Muscle of back (tissue), 11 donors: ENCODE measurements around the gene MCRIP2. TPM values are rescaled to one million over a fixed set of nuclear protein-coding genes. Genes with fewer than 3 reads are reported as not detected.

Source experiments
- DNase-seq, 3 donors: peaks; one replicate each; pipeline versions ENCODE4 v3.0.0 to v3.0.0-alpha.2; 2013
- polyA plus RNA-seq, 10 donors: library from polyadenylated mRNA; unstranded; fragments of 120-200 nt; gene quantifications; one replicate each; pipeline ENCODE4 v1.2.1, GENCODE V29; 2013; ENCODE audit not compliant: insufficient read length in 10 of 10

MCRIP2 gene
- polyA plus RNA-seq, 10 donors, result 8.0 to 12.5 (median 9.8) TPM

DNA sequence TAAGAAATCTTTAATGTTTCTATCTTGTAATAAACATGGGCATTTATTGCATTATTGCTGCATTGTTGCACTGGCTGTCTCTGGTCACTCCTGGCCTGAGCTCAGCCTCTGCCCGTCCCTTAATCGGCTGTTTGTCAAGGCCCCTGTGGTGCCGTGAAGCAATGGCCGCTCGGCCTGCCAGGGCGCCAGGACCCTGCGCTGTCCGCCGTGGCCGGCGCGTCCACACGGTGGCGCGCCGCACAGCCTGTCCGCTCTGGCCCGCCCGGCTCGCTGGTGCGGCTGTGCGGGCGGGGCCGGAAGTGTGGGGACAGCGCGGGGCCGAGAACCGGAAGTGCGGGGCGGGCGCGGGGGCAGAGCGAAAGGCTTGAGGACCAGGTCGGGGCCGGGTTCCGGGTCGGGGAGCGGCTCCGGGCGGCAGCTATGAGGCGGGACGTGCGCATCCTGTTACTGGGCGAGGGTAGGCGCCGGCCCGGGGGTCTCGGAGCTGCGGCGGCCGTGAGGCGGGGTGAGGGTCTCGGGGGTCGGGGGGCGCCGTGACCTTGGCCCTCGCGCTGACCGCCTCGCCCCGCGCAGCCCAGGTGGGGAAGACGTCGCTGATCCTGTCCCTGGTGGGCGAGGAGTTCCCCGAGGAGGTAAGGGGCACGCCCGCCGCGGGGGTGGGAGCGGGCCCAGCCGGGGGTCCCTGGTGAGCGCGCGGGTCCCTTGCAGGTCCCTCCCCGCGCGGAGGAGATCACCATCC lies 26.3 kb downstream of the MCRIP2 start, which contains the start of gene RHOT2:
Gene RHOT2 (plus strand): TSS at position 353 of the 739 bp plus-strand sequence. CDS start 68 bp downstream, at position 421.
- DNase-seq, result peak; percentile 90 to 96 (median 92)

DNA sequence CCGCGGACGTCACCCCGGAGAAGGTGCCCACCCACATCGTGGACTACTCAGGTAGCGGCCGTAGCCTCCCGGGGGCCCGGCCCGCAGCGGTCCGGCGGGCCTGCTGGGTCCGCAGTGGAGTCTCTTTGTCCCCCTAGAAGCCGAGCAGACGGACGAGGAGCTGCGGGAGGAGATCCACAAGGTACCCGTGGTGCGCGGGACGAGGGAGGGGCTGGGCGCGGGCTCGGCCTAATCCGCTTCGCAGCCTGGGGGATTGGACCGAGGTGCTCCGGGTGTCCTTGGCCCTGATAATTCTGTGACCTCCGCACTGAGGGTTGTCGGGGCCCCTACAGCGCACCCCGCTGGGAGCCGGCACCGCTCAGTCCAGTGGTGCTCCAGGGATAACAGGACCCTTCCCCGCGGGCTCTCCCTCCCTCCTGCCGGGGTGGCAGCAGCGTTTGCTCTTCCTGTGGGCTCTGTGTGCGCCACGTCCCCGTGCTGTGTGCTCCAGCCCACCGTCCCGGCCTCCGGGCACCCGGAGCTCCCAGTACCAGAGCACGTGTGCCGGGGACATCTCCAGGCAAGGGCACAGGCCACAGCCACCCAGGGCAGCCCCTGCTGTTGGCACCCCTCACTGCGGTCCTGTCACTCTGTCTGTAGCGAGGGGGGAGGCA lies 27.0 kb downstream of the MCRIP2 start:
- no peak for DNase-seq

DNA sequence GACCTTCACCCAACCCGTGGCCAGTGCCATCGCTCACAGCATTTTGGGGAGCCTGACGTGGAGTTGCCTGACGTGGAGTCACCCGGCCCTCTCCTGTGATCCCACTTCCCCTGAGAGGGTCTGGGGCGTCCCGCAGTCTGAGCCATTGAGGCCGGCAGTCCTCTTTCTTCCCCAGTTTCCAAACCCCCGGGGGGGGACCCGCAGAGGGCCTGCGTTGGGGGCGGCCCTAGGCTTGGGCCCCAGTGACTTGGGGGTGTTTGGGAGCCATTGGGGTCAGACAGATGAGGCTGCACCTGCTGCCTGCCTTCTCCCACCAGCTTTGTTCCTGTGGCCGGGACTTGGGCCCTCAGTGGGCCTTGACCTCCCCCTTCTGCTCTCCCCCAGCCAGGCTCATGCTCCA lies 28.0 kb downstream of the MCRIP2 start:
- DNase-seq, result no peak

DNA sequence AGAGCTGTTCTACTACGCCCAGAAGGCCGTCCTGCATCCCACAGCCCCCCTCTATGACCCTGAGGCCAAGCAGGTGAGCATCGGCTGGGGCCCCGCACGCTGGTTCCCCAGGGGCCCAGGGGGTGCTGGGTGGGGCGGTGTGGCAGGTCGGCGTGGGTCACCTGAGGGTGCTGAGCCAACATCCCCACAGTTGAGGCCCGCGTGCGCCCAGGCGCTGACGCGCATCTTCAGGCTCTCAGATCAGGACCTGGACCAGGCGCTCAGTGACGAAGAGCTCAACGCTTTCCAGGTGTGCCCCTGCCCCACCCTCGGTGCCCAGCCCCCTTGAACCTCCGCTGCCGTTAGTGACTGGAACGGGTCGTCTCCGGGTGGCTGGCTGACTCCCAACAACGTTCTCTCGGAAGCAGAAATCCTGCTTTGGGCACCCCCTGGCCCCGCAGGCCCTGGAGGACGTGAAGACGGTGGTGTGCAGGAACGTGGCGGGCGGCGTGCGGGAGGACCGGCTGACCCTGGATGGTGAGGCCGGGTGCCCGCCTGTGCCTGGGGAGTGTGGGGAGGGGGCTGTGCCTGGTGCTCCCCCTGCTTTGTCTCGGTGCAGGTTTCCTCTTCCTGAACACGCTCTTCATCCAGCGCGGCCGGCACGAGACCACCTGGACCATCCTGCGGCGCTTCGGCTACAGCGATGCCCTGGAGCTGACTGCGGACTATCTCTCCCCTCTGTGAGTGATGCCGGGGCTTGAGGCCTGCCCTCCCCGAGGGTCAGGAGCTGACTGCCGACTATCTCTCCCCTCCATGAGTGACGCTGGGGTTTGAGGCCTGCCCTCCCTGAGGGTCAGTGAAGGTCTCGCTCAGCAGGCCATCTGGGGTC lies 29.1 kb downstream of the MCRIP2 start:
- no peak for DNase-seq

DNA sequence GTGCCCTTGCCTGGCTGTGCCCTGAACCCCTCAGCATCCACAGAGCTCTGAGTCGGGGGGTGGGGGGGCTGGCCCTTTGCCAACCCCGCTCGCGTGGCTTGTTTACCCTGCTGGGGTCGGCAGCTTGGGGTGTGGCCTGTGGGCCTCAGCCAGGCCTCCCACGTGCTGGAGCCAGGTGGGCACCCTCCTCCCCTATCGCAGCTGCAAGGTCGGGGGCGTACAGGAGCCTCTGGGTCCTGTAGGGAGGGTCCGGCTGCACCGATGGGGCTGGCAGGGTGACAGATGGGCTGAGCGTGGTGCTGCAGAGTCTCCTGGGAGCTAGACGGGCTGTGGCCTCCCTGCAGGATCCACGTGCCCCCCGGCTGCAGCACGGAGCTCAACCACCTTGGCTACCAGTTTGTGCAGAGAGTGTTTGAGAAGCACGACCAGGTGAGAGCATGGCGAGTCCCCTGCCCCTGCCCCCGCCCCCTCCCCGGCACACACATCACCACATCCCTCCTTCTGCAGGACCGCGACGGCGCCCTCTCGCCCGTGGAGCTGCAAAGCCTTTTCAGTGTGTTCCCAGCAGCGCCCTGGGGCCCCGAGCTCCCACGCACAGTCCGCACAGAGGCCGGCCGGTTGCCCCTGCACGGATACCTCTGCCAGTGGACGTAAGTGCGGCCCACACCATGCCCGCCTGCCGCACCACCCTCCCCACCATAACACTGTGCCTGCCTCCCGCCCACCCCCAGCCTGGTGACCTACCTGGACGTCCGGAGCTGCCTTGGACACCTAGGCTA lies 29.9 kb downstream of the MCRIP2 start:
- DNase-seq, result no peak

DNA sequence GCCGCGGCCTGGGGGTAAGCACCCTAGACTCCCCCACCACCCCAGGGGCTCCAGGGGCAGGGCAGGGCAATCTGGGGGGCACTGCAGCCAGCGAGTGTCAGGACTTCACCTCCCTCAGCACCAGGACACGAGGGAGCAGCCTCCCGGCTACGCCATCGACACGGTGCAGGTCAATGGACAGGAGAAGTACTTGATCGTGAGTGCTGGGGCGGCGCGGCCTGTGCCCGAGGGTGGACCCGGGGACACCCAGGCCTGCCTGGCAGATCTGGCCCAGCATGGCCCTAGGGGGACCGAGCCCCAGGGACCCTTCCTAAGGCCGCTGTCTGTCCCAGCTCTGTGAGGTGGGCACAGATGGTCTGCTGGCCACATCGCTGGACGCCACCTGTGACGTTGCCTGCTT lies 30.7 kb downstream of the MCRIP2 start:
- no peak for DNase-seq

DNA sequence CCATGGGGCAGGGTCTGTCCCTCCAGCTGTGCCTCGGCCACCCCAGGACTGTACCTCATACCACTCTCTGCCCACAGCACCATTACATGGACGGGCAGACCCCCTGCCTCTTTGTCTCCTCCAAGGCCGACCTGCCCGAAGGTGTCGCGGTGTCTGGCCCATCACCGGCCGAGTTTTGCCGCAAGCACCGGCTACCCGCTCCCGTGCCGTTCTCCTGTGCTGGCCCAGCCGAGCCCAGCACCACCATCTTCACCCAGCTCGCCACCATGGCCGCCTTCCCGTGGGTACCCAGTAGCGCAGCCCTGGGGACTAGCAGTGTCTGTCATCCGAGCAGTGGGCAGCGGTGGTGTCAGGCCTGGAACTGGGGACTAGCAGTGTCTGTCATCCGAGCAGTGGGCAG lies 31.2 kb downstream of the MCRIP2 start:
- no peak for DNase-seq

DNA sequence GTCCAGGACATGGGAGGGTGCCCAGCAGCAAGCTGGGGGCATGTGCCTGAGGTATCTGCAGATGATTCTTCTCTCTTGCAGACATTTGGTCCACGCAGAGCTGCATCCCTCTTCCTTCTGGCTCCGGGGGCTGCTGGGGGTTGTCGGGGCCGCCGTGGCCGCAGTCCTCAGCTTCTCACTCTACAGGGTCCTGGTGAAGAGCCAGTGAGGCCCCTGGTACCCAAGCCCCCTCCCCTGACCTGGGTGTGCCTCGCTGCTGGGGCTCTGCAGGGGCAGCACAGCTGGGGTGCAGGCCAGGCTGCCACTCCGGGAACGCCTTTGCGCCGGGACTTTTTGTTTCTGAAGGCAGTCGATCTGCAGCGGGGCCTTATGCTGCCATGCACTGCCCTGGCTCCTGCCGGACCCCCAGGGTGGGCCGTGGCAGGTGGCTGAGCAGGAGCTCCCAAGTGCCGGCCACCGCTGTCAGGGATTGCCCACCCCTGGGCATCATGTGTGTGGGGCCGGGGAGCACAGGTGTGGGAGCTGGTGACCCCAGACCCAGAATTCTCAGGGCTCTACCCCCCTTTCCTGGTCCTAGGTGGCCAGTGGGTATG lies 31.9 kb downstream of the MCRIP2 start:
- DNase-seq, result no peak

DNA sequence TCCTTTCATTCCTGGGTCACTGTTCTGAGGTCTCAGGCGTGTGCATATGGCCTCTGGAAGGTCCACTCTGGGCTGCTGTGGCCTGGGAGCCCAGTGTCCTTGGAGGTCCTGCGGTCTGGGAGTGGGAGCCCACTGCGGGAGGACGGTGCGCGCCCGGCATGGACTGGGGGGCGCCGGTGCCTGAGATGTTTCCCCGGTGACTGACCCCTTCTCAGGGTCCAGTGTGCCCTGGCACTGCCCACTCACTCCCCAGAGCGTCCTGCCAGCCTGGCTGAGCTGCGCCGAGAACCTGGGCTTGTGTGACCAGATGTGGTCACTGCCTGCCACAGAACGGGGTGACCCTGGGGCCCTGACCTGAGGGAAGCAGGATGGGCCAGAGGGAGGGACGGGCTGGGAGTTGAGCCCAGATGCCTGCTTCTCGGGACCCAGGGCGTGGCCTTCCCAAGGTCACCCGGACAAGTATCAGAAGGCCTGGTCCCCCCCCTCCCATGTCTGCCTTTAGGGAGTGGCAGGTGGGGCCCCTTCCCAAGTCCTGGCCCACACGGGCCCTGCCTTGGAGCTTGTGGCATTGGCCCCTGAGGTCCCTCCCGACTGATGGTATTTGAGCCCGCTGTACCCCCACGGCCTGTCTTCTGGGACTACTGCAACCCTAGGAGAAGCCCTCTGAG lies 32.7 kb downstream of the MCRIP2 start:
- DNase-seq, result no peak

DNA sequence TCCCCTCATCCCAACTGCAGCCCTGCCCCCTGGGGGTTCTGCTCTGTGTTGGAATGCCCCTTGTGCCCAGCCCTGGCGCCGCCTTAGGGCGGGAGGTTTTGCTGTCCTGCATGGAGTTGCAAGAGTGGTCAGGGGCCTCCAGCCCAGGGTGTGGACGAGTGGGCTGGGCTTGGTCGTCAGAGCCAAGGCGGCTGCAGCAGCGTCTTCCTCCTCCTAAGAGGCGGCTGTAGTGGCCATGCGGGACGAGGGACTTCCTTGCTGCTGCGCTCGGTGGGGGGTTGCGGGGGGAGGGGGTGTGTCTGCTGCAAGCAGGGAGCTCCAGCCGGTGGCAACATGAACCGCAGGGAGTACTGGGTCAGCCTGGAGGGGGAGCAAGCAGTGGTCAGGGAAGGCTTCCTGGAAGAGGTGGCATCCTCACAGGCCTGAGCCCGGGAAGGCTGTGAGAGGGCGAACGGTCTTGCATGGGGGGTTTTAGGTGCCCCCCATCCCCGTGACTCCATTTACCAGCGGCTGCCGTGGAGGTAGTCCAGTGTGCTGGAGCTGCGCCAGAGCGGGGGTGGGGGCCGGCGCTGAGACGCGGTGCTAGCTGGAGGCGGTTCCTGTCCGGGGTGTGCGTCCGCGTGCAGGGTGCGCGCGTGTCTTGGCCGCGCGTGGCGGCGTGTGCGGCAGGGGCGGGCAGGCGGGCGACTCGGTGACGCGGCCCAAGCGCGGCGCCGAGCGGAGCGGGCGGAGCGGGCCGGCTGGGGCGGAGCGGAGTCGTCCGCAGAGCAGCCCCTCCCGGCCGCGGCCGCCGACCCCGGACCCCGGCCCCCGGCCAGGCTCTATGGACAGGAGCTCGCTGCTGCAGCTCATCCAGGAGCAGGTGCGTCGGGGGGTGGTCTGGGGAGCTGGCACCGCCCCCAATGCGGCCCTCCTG lies 33.6 kb downstream of the MCRIP2 start, which contains the start of gene RHBDL1:
Gene RHBDL1 (plus strand): TSS at position 704 of the 916 bp plus-strand sequence. CDS start 120 bp downstream, at position 824.
- DNase-seq, result peak in 1 of 3 donors; percentile 49

DNA sequence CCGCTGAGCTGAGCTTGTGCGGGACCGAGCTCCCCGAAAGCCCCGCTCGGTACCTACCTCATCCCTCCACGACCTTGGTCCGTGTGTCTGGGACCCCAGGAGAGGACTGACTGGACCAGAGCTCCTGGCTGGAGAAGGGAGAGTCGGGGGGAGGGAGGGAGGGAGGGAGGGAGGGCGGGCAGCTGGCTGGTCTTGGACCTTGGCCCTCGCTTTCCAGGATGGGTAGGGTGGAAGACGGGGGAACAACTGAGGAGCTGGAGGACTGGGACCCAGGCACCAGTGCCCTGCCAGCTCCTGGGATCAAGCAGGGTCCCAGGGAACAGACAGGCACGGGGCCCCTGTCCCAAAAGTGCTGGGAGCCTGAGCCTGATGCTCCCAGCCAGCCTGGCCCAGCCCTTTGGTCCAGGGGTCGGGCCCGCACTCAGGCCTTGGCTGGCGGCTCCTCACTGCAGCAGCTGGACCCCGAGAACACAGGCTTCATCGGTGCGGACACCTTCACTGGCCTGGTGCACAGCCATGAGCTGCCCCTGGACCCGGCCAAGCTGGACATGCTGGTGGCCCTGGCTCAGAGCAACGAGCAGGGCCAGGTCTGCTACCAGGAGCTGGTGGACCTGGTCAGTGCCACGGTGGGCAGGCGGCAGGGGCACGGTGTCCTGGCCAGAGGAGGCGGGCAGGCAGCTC lies 34.4 kb downstream of the MCRIP2 start:
- no peak for DNase-seq

DNA sequence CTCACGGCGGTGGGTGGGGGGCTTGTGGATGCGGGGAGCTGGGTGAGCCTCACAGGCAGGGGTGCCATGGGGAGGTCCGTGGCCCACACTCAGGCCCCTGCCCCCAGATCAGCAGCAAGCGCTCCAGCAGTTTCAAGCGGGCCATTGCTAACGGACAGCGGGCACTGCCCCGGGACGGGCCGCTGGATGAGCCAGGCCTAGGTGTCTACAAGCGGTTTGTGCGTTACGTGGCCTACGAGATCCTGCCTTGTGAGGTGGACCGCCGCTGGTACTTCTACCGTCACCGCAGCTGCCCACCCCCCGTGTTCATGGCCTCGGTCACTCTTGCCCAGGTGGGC lies 34.9 kb downstream of the MCRIP2 start:
- no peak for DNase-seq

DNA sequence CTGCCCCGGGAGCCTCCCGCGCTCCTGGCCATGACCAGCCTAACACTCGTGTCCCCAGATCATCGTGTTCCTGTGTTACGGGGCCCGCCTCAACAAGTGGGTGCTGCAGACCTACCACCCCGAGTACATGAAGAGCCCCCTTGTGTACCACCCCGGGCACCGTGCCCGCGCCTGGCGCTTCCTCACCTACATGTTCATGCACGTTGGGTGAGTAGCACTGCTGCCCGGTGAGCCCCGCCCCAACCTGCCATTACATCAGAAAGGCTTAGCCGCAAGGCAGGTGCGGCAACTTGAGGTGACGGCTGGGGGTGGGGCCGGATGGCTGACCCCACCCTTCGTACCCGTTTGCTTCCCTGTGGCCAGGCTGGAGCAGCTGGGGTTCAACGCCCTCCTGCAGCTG lies 35.3 kb downstream of the MCRIP2 start:
- DNase-seq, result no peak

DNA sequence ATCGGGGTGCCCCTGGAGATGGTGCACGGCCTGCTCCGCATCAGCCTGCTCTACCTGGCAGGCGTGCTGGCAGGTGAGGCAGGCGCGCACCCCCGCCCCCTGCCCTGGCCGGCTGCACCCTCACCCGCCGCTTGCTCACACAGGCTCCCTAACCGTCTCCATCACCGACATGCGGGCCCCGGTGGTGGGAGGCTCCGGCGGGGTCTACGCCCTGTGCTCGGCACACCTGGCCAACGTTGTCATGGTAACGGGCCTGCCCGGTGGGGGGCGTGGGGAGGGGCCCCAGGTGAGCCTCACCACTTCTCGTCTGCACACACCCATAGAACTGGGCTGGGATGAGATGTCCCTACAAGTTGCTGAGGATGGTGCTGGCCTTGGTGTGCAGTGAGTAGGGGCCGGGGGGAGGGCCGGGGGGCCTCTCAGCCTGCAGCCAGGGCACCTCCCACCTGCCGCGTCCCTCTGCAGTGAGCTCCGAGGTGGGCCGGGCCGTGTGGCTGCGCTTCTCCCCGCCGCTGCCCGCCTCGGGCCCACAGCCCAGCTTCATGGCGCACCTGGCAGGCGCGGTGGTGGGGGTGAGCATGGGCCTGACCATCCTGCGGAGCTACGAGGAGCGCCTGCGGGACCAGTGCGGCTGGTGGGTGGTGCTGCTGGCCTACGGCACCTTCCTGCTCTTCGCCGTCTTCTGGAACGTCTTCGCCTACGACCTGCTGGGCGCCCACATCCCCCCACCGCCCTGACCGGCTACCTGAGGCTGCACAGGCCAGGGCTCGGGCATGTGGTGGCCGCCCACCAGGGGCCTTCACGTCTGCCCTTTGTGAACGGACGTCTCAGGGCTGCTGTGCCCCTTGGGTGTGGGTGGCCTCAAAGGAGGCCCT lies 35.9 kb downstream of the MCRIP2 start:
- no peak for DNase-seq

DNA sequence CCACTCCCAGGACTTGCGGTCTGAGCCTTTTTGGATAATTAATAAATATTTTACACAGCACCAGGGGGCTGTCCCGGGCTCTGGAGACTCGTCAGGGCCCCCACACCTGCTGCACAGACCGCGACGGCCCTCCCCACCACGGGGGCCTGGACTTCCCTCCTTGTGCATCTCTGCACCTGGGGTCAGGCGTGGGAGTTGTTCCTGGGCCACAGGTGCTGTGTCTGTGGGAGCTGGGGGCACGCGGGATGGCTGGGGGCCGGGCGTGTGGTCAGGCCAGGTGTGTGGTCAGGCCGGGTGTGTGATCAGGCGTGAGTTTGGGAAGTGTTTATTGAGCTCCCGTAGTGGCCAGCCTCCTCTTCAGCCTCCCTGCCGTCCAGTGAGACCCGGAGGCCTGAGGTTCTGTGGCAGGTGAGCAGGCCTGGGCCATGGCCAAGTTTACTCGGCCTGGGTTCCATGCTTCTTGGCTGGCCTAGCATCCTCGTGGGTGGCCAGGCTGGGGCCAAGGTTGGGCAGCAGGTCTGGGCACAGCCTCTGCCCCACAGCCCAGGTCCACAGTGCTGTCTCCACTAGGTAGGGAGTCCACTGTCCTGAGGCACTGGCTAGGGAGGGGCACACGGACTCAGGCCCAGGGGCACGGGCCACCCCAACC lies 36.7 kb downstream of the MCRIP2 start:
- DNase-seq, result no peak

DNA sequence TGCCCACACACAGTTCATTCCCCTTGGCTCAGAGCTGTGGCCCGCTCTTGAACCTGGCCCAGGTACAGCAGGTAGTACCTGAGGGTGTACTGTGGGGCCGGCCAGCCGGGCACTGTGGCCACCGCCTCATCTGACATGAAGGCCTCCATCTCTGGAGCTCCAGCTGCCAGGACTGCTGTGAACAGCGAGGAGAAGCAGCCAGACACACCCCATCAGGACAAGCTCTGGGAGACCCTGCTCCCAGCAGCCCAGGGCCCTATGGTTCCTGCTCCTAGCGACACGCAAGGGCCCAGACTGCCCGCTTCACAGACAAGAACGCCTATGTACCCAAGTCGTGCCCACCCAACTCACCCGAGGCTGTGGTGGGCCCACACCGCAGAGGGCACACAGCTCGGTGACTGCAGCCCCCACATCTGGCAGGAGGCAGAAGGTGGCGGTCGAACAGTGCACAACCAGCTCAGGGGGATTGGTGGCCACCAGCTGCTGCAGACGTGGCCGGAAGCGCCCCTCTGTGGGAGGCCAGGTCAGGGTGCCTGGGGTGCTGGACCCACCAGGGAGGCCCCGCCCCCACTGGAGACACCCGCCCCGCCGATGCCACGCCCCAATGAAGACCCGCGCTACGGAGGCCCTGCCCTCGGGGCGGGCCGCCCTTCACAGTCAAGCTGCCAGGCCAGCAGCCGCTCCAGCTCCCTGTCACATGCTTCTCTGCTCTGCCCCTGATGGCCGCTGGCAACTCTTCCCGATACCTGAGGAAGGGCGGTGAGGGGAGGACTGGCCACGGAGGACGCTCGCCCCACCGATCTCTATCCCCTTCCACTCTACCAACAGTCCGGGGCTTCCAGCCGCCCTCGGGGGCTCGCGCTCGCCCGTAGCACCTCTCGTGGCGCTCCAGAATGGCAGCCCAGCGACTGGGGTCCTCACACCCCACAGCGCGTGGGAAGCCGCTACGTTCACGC lies 37.5 kb downstream of the MCRIP2 start:
- peak; percentile 45 to 88 (median 66) for DNase-seq
